ENCODE data around the gene AMDHD2. TPM values are rescaled to one million over a fixed set of nuclear protein-coding genes. Genes with fewer than 3 reads are reported as not detected.

Gene AMDHD2
- total RNA-seq, 2 experiments from 2014 or later = 52.5 to 54.2 TPM

DNA sequence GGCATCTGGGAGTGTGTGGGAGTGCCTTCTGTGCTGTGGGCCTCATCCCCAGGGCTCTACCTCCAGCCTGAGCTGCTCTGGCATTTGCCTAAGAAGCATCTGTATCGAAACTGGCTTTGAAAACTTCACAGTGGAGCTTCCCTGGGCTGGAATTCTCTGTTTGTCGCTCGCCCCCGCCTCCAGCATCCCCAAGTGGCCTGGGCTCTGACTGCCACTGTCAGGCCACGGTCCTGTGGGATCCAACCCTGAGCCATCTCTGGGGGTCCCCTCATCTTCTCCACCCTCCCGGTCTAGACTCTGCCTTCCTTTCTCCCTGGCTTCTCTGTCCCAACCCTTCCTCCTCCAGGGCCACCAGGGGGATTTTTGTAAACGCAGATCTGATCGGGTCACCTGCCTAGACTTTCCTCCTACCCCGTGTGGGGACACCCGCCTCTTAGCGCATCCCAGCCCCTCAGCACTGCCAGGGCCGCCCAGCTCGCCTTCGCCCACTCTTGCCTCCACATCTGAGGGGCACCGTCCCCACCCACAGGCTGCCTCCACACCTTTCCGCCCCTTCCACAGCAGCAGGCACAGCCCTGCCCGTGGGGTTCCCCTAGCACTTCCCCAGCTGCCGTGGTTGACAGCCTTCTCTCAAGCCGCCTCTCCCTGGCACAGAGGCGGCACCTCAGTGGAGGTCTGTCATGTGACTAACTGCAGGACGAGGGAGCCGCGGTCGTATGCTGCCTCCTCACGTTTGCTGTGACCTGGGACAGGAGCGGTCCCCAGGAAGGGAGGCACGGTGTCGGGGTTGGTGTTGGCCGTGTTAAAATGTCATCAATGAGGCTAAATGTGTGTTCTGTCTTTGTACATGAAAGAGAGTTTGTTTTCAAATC is 33.3 kb upstream of the AMDHD2 start:
- ATAC-seq = peak; percentile 86
- no peaks in the 10 kb centered on the region for H3K9me3 Mint-ChIP-seq (ENCODE audit: low read depth)
- H3K4me3 Mint-ChIP-seq = no peak overlapping the region
- H3K27me3 Mint-ChIP-seq = no peaks in the 10 kb centered on the region
- H3K4me1 Mint-ChIP-seq = peaks cover 17% of the 10 kb centered on the region
- CTCF ChIA-PET = interaction anchor here (0.7 to 2.4 kb wide), 7 partner anchors 13 to 182 kb away, joined by 3 to 10 read pairs (median 5); partner anchors contain the start of genes ABCA3 and TBC1D24
- H3K27ac Mint-ChIP-seq = no peak overlapping the region
- peak; percentile 76 for DNase-seq
- no peaks in the 10 kb centered on the region for H3K36me3 Mint-ChIP-seq

DNA sequence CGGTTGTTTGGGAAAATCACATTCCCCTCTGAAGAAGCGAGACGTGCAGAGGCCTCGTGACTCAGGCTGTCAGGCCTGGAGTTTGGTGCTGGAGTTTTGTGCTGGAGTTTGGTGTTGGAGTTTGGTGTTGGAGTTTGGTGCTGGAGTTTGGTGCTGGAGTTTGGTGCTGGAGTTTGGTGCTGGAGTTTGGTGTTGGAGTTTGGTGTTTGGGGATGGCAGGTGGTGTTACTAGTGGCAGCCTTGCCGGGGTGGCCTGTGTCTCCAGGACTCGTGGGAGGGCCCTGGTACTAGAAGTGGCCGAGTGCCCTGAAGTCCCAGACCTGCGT is 32.7 kb upstream of the AMDHD2 start:
- ATAC-seq (no peak), DNase-seq (no peak)
- H3K27ac Mint-ChIP-seq = no peak overlapping the region
- no peaks in the 10 kb centered on the region for H3K9me3 Mint-ChIP-seq (ENCODE audit: low read depth)
- H3K4me1 Mint-ChIP-seq = peaks cover 17% of the 10 kb centered on the region
- H3K36me3 Mint-ChIP-seq = no peaks in the 10 kb centered on the region
- no peak overlapping the region for H3K4me3 Mint-ChIP-seq
- CTCF ChIA-PET = interaction anchor here (1.1 to 2.4 kb wide), 3 partner anchors 13 to 147 kb away, joined by 4 to 10 read pairs (median 8); partner anchors contain the start of gene ABCA3
- no peaks in the 10 kb centered on the region for H3K27me3 Mint-ChIP-seq

DNA sequence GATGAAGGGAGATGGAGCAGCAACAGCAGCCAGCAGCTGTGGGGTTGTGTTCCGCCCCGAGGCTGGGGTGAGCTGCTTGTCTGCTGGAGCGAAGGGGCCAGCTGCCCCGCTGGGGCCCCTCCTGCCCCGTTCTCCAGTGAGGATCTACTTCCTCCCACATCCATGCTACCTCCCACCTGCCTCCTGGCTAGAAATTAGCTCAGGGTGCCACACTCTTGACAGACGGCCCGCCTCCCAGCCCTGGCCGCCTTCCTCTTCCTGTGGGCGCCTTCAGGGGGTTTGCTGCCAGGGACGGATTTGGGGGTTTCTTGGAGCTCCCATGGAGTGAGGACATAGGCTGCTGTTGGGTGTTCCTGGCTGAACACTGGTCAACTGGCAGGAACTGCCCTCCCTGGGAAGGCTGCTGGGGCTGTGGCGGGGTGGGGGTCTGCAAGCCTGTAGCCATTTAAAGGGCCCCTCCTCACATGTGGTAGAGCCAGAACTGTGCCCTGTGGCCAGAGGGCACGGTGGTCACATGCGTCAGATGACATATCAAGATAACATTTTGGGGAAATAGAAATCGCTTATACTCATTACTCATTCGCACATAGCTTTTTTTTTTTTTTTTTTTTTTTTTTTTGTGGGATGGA is 32.2 kb upstream of the AMDHD2 start:
- no peak for ATAC-seq
- H3K9me3 Mint-ChIP-seq (ENCODE audit: low read depth) = no peaks in the 10 kb centered on the region
- CTCF ChIA-PET = interaction anchor here (0.7 to 2.9 kb wide), 7 partner anchors 11 to 148 kb away, joined by 3 to 10 read pairs (median 6); partner anchors contain the start of genes ABCA3 and TBC1D24

DNA sequence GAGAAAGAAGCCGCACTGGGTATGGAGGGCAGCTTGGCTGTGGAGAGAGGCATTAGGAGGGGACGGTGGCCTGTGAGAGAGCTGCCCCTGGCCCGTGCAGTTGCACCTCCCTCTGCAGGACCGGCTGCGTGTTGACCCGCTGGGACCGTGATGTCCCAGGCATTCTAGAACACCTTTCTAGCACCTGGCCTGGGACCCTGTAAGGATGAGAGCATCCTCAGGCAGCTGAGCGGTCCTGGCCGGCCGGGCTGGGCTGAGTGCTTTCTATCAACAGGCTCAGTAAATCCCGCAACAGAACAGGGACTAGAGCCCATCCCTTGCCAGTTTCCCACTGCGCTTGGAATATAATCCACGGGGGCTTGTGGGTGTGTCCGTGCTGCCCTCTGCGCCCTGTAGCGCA is 30.6 kb upstream of the AMDHD2 start:
- Mint-ChIP-seq H3K36me3 (no peaks in the 10 kb centered on the region), H3K4me3 (no peak overlapping the region), H3K27me3 (no peaks in the 10 kb centered on the region), H3K4me1 (peaks cover 17% of the 10 kb centered on the region), H3K9me3 (ENCODE audit: low read depth) (no peaks in the 10 kb centered on the region), H3K27ac (no peak overlapping the region)
- CTCF ChIA-PET = interaction anchor here (1.7 to 2.9 kb wide), 3 partner anchors 11 to 15 kb away, joined by 4 to 10 read pairs (median 6); partner anchors contain the start of gene TBC1D24
- no peak for ATAC-seq
- no peak for DNase-seq

More for the DNA sequence above, 32.2 kb upstream of the AMDHD2 start:
- Mint-ChIP-seq H3K4me1 (peaks cover 17% of the 10 kb centered on the region), H3K27ac (no peak overlapping the region), H3K4me3 (no peak overlapping the region), H3K27me3 (no peaks in the 10 kb centered on the region), H3K36me3 (no peaks in the 10 kb centered on the region)
- DNase-seq = no peak

DNA sequence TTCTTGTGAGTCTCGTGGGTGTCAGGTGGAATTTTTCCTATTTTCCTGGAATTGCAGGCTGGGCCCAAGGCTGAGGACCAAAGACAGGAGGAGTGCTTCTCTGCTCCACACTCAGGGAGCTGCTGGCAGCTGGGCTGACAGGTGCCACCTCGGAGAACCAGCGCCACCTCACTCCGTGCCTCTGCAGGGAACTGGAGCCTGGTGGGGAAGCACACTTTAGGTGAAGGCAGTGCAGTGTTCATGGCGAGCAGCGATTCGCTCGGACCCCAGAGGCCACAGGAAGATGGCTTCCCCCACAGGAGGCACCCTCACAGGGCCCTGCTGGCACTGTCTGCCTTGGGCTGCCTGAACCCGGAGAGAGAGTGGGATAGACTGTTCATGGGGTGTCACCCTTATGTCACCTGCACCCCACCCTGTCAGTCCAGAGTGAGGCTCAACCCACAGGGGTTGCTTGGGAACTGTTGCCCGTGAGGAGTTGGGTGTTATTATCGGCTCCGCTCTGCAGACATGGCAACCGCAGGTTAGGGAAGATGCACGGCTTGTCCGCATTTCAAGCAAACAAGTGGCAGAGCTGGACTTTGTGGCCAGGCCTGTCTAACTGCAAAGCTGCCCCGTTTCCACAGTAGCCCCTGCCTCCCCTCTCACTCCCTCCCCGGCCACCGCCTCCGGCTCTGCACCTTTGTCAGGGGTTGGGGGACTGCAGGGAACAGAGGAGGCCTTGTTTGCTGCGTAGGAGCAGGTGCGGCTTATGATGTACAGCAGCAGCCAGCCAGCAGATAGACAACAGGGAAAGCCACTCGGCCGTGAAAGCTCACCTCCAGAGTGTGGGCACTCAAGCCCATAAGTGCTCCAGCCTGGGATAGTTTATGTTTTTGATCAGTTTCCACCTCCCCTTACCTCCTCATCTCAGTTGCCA is 29.7 kb upstream of the AMDHD2 start:
- no peak for DNase-seq
- peaks cover 17% of the 10 kb centered on the region for H3K4me1 Mint-ChIP-seq
- CTCF ChIA-PET = interaction anchor here (1.9 to 2.9 kb wide), 2 partner anchors 10 to 13 kb away, joined by 4 to 10 read pairs; no protein-coding TSS in a partner anchor
- no peak overlapping the region for H3K4me3 Mint-ChIP-seq
- no peaks in the 10 kb centered on the region for H3K27me3 Mint-ChIP-seq
- no peaks in the 10 kb centered on the region for H3K9me3 Mint-ChIP-seq (ENCODE audit: low read depth)
- no peak for ATAC-seq
- H3K27ac Mint-ChIP-seq = no peak overlapping the region
- H3K36me3 Mint-ChIP-seq = no peaks in the 10 kb centered on the region

DNA sequence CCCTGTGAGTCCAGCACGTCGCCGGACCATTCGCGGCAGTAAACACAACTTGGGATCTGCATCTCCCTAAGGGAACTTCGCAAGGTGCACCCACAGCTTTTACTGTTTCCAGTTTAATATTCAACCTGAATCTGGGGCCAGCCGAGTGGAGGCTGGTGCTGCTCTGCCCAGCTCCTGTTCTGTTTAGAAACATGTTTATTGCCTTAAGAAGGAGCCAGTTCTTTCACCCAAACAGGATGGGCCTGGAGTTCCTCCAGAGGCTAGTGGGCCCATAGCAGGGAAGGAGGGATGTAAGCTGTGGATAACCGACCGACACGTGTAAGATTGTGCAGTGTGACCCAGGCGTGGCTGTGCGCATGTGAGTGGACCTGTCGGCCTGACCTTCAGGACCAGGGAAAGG is 27.9 kb upstream of the AMDHD2 start:
- Mint-ChIP-seq H3K27ac (no peak overlapping the region), H3K9me3 (ENCODE audit: low read depth) (no peaks in the 10 kb centered on the region), H3K36me3 (no peaks in the 10 kb centered on the region), H3K27me3 (no peaks in the 10 kb centered on the region), H3K4me3 (no peak overlapping the region), H3K4me1 (peaks cover 4% of the 10 kb centered on the region)
- no peak for ATAC-seq
- DNase-seq = no peak
- CTCF ChIA-PET = no interaction called here

DNA sequence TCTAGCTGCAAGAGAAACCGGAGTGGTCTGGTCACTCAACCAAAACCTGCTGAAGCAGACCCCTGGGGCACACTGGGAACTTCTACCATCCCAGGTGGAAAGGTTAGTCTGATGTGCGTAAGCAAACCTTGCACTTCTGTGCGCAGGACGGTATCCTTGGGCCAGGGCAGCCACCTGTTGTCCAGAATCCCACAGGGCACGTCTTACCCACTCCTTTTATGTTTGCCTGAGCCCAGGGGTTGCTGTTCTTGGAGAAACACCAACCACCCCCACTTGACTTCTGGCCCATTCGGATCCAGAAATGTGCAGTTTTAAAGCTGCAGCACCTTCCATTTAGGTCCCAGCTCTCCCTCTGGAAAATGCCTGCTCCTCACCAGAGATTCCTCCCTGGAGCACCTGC is 26.6 kb upstream of the AMDHD2 start:
- Mint-ChIP-seq H3K27me3 (no peaks in the 10 kb centered on the region), H3K9me3 (ENCODE audit: low read depth) (no peaks in the 10 kb centered on the region), H3K4me1 (no peaks in the 10 kb centered on the region), H3K27ac (no peak overlapping the region), H3K36me3 (peaks cover 2% of the 10 kb centered on the region), H3K4me3 (no peak overlapping the region)
- CTCF ChIA-PET = no interaction called here
- DNase-seq (no peak), ATAC-seq (no peak)

DNA sequence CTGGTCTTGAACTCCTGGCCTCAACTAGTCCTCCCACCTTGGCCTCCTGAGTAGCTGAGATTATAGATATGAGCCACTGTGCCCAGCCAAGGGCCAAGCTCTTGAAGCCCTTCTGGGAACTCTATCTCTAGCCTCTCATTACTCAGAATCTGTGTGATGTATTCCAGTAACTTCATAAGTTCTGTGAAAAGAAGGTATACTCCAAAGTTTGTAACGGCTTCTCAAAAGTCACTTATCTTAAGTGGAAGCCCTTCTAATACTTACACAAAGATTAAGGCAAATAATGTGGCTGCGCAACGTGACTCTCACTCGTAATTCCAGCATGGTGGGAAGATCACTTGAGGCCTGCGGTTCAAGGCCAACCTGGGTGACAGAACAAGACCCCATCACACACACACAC is 25.6 kb upstream of the AMDHD2 start:
- Mint-ChIP-seq H3K4me1 (no peaks in the 10 kb centered on the region), H3K9me3 (ENCODE audit: low read depth) (no peaks in the 10 kb centered on the region), H3K27ac (no peak overlapping the region), H3K4me3 (no peak overlapping the region), H3K36me3 (peaks cover 2% of the 10 kb centered on the region), H3K27me3 (no peaks in the 10 kb centered on the region)
- no peak for ATAC-seq
- no peak for DNase-seq
- CTCF ChIA-PET = interaction anchor here (1.5 kb wide), 1 partner anchor 154 kb away, joined by 3 read pairs; the partner anchor contains the start of gene ABCA3

DNA sequence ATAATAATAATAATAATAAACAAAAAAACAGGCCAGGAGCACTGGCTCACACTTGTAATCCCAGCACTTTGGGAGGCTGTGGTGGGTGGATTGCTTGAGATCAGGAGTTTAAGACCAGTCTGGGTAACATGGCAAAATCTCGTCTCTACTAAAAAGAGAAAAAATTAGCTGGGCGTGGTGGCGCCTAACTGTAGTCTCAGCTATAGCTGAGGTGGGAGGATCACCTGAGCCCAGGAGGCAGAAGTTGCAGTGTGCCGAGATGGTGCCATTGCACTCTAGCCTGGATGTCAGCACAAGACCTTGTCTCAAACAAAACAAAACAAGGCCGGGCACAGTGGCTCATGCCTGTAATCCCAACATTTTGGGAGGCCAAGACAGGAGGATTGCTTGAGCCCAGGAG is 25.1 kb upstream of the AMDHD2 start:
- CTCF ChIA-PET = interaction anchor here (1.5 kb wide), 1 partner anchor 155 kb away, joined by 3 read pairs; the partner anchor contains the start of gene ABCA3
- peaks cover 2% of the 10 kb centered on the region for H3K36me3 Mint-ChIP-seq
- DNase-seq = no peak
- no peaks in the 10 kb centered on the region for H3K4me1 Mint-ChIP-seq
- H3K4me3 Mint-ChIP-seq = no peak overlapping the region
- H3K9me3 Mint-ChIP-seq (ENCODE audit: low read depth) = no peaks in the 10 kb centered on the region
- H3K27me3 Mint-ChIP-seq = no peaks in the 10 kb centered on the region
- no peak for ATAC-seq
- H3K27ac Mint-ChIP-seq = no peak overlapping the region

DNA sequence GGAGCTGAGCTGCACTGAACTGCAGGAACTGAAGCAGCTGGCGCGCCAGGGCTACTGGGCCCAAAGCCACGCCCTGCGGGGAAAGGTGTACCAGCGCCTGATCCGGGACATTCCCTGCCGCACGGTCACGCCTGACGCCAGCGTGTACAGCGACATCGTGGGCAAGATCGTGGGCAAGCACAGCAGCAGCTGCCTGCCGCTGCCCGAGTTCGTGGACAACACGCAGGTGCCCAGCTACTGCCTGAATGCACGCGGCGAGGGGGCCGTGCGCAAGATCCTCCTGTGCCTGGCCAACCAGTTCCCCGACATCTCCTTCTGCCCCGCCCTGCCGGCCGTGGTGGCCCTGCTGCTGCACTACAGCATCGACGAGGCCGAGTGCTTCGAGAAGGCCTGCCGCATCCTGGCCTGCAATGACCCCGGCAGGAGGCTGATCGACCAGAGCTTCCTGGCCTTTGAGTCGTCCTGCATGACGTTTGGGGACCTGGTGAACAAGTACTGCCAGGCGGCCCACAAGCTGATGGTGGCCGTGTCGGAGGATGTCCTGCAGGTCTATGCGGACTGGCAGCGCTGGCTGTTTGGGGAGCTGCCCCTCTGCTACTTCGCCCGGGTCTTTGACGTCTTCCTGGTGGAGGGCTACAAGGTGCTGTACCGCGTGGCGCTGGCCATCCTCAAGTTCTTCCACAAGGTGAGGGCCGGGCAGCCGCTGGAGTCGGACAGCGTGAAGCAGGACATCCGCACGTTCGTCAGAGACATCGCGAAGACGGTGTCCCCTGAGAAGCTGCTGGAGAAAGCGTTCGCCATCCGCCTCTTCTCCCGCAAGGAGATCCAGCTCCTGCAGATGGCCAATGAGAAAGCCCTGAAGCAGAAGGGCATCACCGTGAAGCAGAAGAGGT is 23.7 kb upstream of the AMDHD2 start:
- ATAC-seq = no peak
- CTCF ChIA-PET = interaction anchor here (0.6 to 1.3 kb wide), 2 partner anchors 14 to 159 kb away, joined by 4 read pairs; no protein-coding TSS in a partner anchor
- Mint-ChIP-seq H3K36me3 (peaks cover 2% of the 10 kb centered on the region), H3K27ac (no peak overlapping the region), H3K27me3 (no peaks in the 10 kb centered on the region), H3K4me1 (no peaks in the 10 kb centered on the region), H3K4me3 (no peak overlapping the region), H3K9me3 (ENCODE audit: low read depth) (no peaks in the 10 kb centered on the region)
- no peak for DNase-seq

DNA sequence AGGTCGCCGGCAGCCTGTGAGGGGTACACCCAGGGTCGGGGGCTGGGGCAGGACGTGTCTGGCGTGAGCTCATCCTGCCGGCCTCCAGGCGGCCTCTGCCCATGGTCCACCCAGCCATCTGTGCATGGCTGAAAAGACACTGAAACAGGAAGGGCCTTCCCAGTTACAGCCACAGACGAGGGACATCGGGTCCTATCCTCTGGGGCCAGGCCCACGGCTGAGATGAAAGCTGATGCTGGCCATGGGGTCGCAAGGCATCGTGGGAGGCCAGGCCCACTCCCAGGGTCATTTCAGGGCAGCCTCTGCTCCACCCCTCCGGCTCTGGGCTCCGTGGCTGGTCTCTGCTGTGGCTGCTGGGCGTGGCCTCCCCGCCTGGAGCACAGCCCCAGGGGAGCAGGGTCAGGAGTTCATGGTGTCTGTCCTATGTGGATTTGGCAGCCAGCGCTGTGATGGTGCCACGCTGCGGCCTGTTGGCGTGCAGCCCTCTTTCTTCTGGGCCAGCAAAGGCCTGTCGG is 23.0 kb upstream of the AMDHD2 start:
- DNase-seq = no peak
- Mint-ChIP-seq H3K4me1 (no peaks in the 10 kb centered on the region), H3K27me3 (no peaks in the 10 kb centered on the region), H3K36me3 (peaks cover 2% of the 10 kb centered on the region), H3K27ac (no peak overlapping the region), H3K9me3 (ENCODE audit: low read depth) (no peaks in the 10 kb centered on the region), H3K4me3 (no peak overlapping the region)
- CTCF ChIA-PET = no interaction called here
- ATAC-seq = no peak
